A549 (cell line): ENCODE results near the gene RASL11B.

Experiments
- CEBPB ChIP-seq, 2 experiments: fragments of >200 bp in 1 of 2; sonication (Bioruptor Twin) in 1 of 2; formaldehyde crosslinking in 1 of 2; IDR thresholded peaks; 2 replicates each; pipeline ENCODE4 v1.6.1; 2012 to 2016
- POLR2A ChIP-seq: IDR thresholded peaks from 2 replicates; pipeline ENCODE4 v1.6.1; 2012; ENCODE audit warnings: mild to moderate bottlenecking, low read length

GRCh38 chr4:52825460-52826090 is 36.5 kb upstream of the RASL11B start:
- TF ChIP-seq CEBPB (IDR thresholded peaks at IDR 0.05): no peak
- TF ChIP-seq POLR2A: no peak
